H1 (cell line): ENCODE data around the gene LRP11. TPM values are rescaled to one million over a fixed set of nuclear protein-coding genes. Genes with fewer than 3 reads are reported as not detected.

Experiments
- CTCF ChIA-PET: fragments of 300-600 bp; sonication (Branson Sonifier 250); formaldehyde crosslinking; loops from one replicate; lab custom pipeline; 2021; ENCODE audit not compliant: partially characterized antibody; lab: Charles Lee
- POLR2A ChIA-PET: fragments of 300-600 bp; sonication (Branson Sonifier 250); formaldehyde crosslinking; loops from one replicate; lab custom pipeline; 2021; ENCODE audit warnings: inconsistent platforms; ENCODE audit not compliant: partially characterized antibody; lab: Charles Lee
- DNase-seq, 2 experiments: peaks; one replicate each; pipeline versions ENCODE4 v3.0.0 to v3.0.0-alpha.2; 2010 to 2022; ENCODE audit warnings: low spot score in 2 of 2, low read depth in 1 of 2, mixed read lengths in 1 of 2
- FAIRE-seq: peaks from 2 replicates; lab custom pipeline; 2011; peaks lifted over from hg19 to GRCh38; lab: Jason Lieb, UNC
- H2AFZ ChIP-seq: 2 replicates; pipeline ENCODE4 v1.8.1; 2012; ENCODE audit warnings: low read length, inconsistent platforms
- H2AK5ac ChIP-seq: 2 replicates; pipeline ENCODE4 v1.6.1; 2013; ENCODE audit warnings: low read depth, low read length
- H2BK120ac ChIP-seq: replicated peaks from 2 replicates; pipeline ENCODE3; 2013; ENCODE audit warnings: low read depth, low read length, inconsistent platforms
- H2BK12ac ChIP-seq: 2 replicates; pipeline ENCODE4 v1.6.1; 2013; ENCODE audit warnings: low read depth, low read length
- H2BK15ac ChIP-seq: 2 replicates; pipeline ENCODE4 v1.6.1; 2013; ENCODE audit warnings: low read length
- H2BK20ac ChIP-seq: 2 replicates; pipeline ENCODE4 v1.6.1; 2013; ENCODE audit warnings: low read length
- H2BK5ac ChIP-seq: 2 replicates; pipeline ENCODE4 v1.6.1; 2013; ENCODE audit warnings: low read depth, low read length
- H3K14ac ChIP-seq: 2 replicates; pipeline ENCODE4 v1.6.1; 2013; ENCODE audit warnings: inconsistent platforms; ENCODE audit not compliant: insufficient read length
- H3K18ac ChIP-seq: 2 replicates; pipeline ENCODE4 v1.6.1; 2013; ENCODE audit warnings: low read length; ENCODE audit errors: extremely low read depth
- H3K23ac ChIP-seq: 2 replicates; pipeline ENCODE4 v1.6.1; 2013; ENCODE audit warnings: inconsistent platforms; ENCODE audit not compliant: insufficient read length
- H3K23me2 ChIP-seq: 2 replicates; pipeline ENCODE4 v1.6.1; 2013; ENCODE audit warnings: low read depth, low read length
- H3K27ac ChIP-seq: 2 replicates; pipeline ENCODE4 v1.6.1; 2011; ENCODE audit warnings: low read depth, low read length, inconsistent platforms
- H3K27me3 ChIP-seq, 4 experiments: replicated peaks in 1 of 4; 1 replicate in 1 of 4; 2 replicates in 3 of 4; pipeline versions ENCODE4 v1.6.1 to v1.8.1; 2011 to 2013; ENCODE audit warnings: low read length in 3 of 4, mild to moderate bottlenecking in 3 of 4, inconsistent platforms in 2 of 4, mixed read lengths in 2 of 4, moderate library complexity in 1 of 4; ENCODE audit not compliant: control insufficient read depth in 3 of 4, insufficient read depth in 3 of 4; ENCODE audit errors: extremely low read depth in 1 of 4
- H3K36me3 ChIP-seq, 4 experiments: 2 replicates each; pipeline versions ENCODE4 v1.6.1 to v1.8.1; 2011 to 2013; ENCODE audit warnings: mild to moderate bottlenecking in 4 of 4, low read length in 3 of 4, moderate library complexity in 2 of 4, control low read depth in 1 of 4, inconsistent platforms in 1 of 4; ENCODE audit not compliant: insufficient read depth in 4 of 4, control insufficient read depth in 2 of 4
- H3K4ac ChIP-seq: replicated peaks from 2 replicates; pipeline ENCODE3; 2013; ENCODE audit warnings: low read length, low read depth, mixed read lengths, inconsistent platforms; ENCODE audit not compliant: insufficient read length
- H3K4me1 ChIP-seq, 4 experiments: replicated peaks in 1 of 4; 1 replicate in 1 of 4; 2 replicates in 3 of 4; pipeline versions ENCODE4 v1.6.1 to v1.8.1; 2011 to 2013; ENCODE audit warnings: low read length in 3 of 4, inconsistent platforms in 2 of 4, mixed read lengths in 1 of 4; ENCODE audit not compliant: insufficient read depth in 4 of 4, control insufficient read depth in 3 of 4
- H3K4me2 ChIP-seq, 2 experiments: 2 replicates each; pipeline versions ENCODE4 v1.6.1 to v1.8.1; 2011 to 2013; ENCODE audit warnings: low read depth in 2 of 2, low read length in 2 of 2, control low read depth in 1 of 2, inconsistent platforms in 1 of 2, mild to moderate bottlenecking in 1 of 2; ENCODE audit not compliant: insufficient read depth in 1 of 2
- H3K4me3 ChIP-seq, 4 experiments: fragments of 200-600, 300-600 bp in 1 of 4; sonication (generic), shearing (Covaris generic), sonication (Bioruptor Twin) in 1 of 4; 2 replicates each; pipeline versions ENCODE4 v1.5.1 to v1.8.1; 2011 to 2016; ENCODE audit warnings: low read length in 4 of 4, low read depth in 3 of 4, control low read depth in 2 of 4, inconsistent platforms in 2 of 4, mild to moderate bottlenecking in 2 of 4, mixed read lengths in 1 of 4, moderate library complexity in 1 of 4; ENCODE audit not compliant: insufficient read depth in 2 of 4; ENCODE audit errors: extremely low read depth in 1 of 4
- H3K56ac ChIP-seq: replicated peaks from 2 replicates; pipeline ENCODE3; 2013; ENCODE audit warnings: low read depth, mild to moderate bottlenecking, mixed read lengths, low read length, inconsistent platforms; ENCODE audit not compliant: insufficient read length
- H3K79me1 ChIP-seq: 2 replicates; pipeline ENCODE4 v1.6.1; 2013; ENCODE audit warnings: low read depth, low read length, control low read depth
- H3K79me2 ChIP-seq, 2 experiments: 2 replicates each; pipeline versions ENCODE4 v1.6.1 to v1.8.1; 2012 to 2013; ENCODE audit warnings: low read length in 2 of 2, mild to moderate bottlenecking in 2 of 2, inconsistent platforms in 1 of 2; ENCODE audit not compliant: insufficient read depth in 2 of 2, control insufficient read depth in 1 of 2
- H3K9ac ChIP-seq, 4 experiments: replicated peaks in 1 of 4; 1 replicate in 1 of 4; 2 replicates in 3 of 4; pipeline versions ENCODE4 v1.6.1 to v1.8.1; 2011 to 2013; ENCODE audit warnings: low read depth in 3 of 4, low read length in 3 of 4, control low read depth in 2 of 4, mild to moderate bottlenecking in 2 of 4, moderate library complexity in 2 of 4, inconsistent platforms in 1 of 4; ENCODE audit errors: extremely low read depth in 1 of 4
- H3K9me3 ChIP-seq, 2 experiments: 2 replicates each; pipeline versions ENCODE4 v1.6.1 to v1.8.1; 2012 to 2013; ENCODE audit warnings: mild to moderate bottlenecking in 2 of 2, moderate library complexity in 2 of 2, control low read depth in 1 of 2, inconsistent platforms in 1 of 2, low read depth in 1 of 2, low read length in 1 of 2, mixed read lengths in 1 of 2; ENCODE audit not compliant: insufficient read depth in 2 of 2
- H4K20me1 ChIP-seq, 2 experiments: replicated peaks in 1 of 2; 2 replicates each; pipeline versions ENCODE3 to v1.8.1; 2011 to 2013; ENCODE audit warnings: inconsistent platforms in 2 of 2, low read length in 2 of 2, mild to moderate bottlenecking in 1 of 2; ENCODE audit not compliant: insufficient read depth in 2 of 2, control insufficient read depth in 1 of 2
- H4K5ac ChIP-seq: 2 replicates; pipeline ENCODE4 v1.6.1; 2013; ENCODE audit warnings: low read length, low read depth, mixed read lengths, inconsistent platforms; ENCODE audit not compliant: insufficient read length
- H4K8ac ChIP-seq: 2 replicates; pipeline ENCODE4 v1.8.0; 2013; ENCODE audit warnings: mild to moderate bottlenecking, moderate library complexity, low read length, inconsistent platforms; ENCODE audit not compliant: insufficient read depth; ENCODE audit errors: extremely low read depth
- H4K91ac ChIP-seq: replicated peaks from 2 replicates; pipeline ENCODE3; 2013; ENCODE audit warnings: low read length, mixed read lengths, inconsistent platforms; ENCODE audit not compliant: insufficient read length
- RFX5 ChIP-seq: IDR thresholded peaks from 2 replicates; pipeline ENCODE4 v1.6.1; 2011; ENCODE audit warnings: low read depth, low read length, improper control_type of control experiment, borderline replicate concordance
- WGBS, 2 experiments: shearing (Covaris generic) in 1 of 2; methylation state at CpG; one replicate each; pipeline versions ENCODE4 v1.1.6 to v1.1.7; 2013 to 2015; ENCODE audit warnings: low lambda C conversion rate in 2 of 2, mixed read lengths in 2 of 2, inconsistent platforms in 1 of 2, low coverage in 1 of 2, missing lambda C conversion rate in 1 of 2; ENCODE audit not compliant: insufficient replicate concordance in 2 of 2, insufficient coverage in 1 of 2, insufficient read length in 1 of 2; ENCODE audit errors: extremely low coverage in 1 of 2, missing lambda C conversion rate in 1 of 2; 5-methylcytosine and 5-hydroxymethylcytosine counted together
- polyA plus RNA-seq, 7 experiments: library from polyadenylated mRNA; depleted of rRNA in 3 of 7; stranded (reverse) in 5 of 7; unstranded in 2 of 7; fragments of >200 nt in 5 of 7; fragments of 200-250 nt in 2 of 7; gene quantifications; 1 replicate in 5 of 7; 2 replicates in 1 of 7; 4 replicates in 1 of 7; pipeline versions ENCODE4 v1.2.1 to v1.2.3, GENCODE V29; 2011 to 2013; ENCODE audit warnings: missing spikeins in 2 of 7, mixed read lengths in 2 of 7
- total RNA-seq: library from RNA; stranded (reverse); fragmentation: NEBNext Ultra II Directional; extraction: Animal tissue kit (Norgen Biotek cat#: 25700); gene quantifications from 2 replicates; pipeline ENCODE4 v1.2.1, GENCODE V29; 2021

The LRP11 gene
- total and polyA plus RNA-seq, 2 of the 8 experiments (the other 6 are each of a cell fraction or from before 2014, with no cell fraction given), result 11.0 to 20.0 TPM

DNA sequence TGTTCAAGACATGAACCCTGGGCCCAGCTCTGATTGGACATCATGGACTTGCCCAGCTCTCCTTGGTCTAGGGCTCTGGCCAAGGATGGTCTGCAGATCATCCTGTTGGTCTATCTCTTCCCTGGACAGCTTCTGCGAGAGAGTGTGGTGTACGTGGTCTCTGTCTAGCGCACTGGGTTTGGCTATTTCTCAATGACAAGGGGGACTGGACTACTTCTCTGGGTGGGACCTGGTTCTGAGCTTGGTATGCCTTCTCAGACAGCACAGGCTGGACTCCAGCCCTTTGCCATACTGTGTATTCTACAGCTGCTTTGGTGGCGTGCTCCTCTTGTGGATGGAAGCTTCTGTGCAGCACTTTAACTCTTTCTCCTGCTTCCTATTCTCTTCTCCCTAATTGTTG is 42.2 kb upstream of the LRP11 start:
- FAIRE-seq, result no peak
- no peak for DNase-seq
- H3K9ac ChIP-seq, result no peak overlapping the region
- no peak overlapping the region for H3K14ac ChIP-seq
- no peak overlapping the region for H2BK15ac ChIP-seq
- H2AFZ ChIP-seq, result no peak overlapping the region
- ChIA-PET POLR2A (interaction anchor here (1.2 kb wide), 1 partner anchor 35 kb away, joined by 3 read pairs; no protein-coding TSS in a partner anchor), CTCF (interaction anchor here (0.7 to 4.8 kb wide), 8 partner anchors 8 to 71 kb away, joined by 3 to 26 read pairs (median 9); no protein-coding TSS in a partner anchor)
- H4K20me1 ChIP-seq, result no peaks in the 10 kb centered on the region
- H2AK5ac ChIP-seq, result no peak overlapping the region
- no peaks in the 10 kb centered on the region for H3K36me3 ChIP-seq
- no peak overlapping the region for H4K5ac ChIP-seq
- no peak overlapping the region for H3K56ac ChIP-seq
- no peak overlapping the region for H4K91ac ChIP-seq
- no peak overlapping the region for H3K23ac ChIP-seq
- no peak overlapping the region for H3K18ac ChIP-seq
- no peaks in the 10 kb centered on the region for H3K79me2 ChIP-seq
- no peaks in the 10 kb centered on the region for H3K4me1 ChIP-seq
- TF ChIP-seq RFX5, result no peak
- no peak overlapping the region for H3K4ac ChIP-seq
- H3K27me3 ChIP-seq, result no peaks in the 10 kb centered on the region
- H2BK20ac ChIP-seq, result no peak overlapping the region
- peaks cover 15 to 22% of the 10 kb centered on the region in 2 experiments; a peak in 3 of 4 replicates for H3K9me3 ChIP-seq
- no peaks in the 10 kb centered on the region for H3K79me1 ChIP-seq
- H2BK120ac ChIP-seq, result no peak overlapping the region
- no peak overlapping the region for H2BK5ac ChIP-seq
- H3K4me3 ChIP-seq, result no peak overlapping the region
- no peak overlapping the region for H3K27ac ChIP-seq
- H3K4me2 ChIP-seq, result no peak overlapping the region
- H3K23me2 ChIP-seq, result no peaks in the 10 kb centered on the region
- H4K8ac ChIP-seq, result no peak overlapping the region
- no peak overlapping the region for H2BK12ac ChIP-seq
- WGBS, 2 experiments, result 91% methylated on average over 4 of the region's 4 CpGs; no CpG with 5 or more reads in 1 of the 2 experiments
